ENCODE results near the gene INO80C.

INO80C gene

DNA sequence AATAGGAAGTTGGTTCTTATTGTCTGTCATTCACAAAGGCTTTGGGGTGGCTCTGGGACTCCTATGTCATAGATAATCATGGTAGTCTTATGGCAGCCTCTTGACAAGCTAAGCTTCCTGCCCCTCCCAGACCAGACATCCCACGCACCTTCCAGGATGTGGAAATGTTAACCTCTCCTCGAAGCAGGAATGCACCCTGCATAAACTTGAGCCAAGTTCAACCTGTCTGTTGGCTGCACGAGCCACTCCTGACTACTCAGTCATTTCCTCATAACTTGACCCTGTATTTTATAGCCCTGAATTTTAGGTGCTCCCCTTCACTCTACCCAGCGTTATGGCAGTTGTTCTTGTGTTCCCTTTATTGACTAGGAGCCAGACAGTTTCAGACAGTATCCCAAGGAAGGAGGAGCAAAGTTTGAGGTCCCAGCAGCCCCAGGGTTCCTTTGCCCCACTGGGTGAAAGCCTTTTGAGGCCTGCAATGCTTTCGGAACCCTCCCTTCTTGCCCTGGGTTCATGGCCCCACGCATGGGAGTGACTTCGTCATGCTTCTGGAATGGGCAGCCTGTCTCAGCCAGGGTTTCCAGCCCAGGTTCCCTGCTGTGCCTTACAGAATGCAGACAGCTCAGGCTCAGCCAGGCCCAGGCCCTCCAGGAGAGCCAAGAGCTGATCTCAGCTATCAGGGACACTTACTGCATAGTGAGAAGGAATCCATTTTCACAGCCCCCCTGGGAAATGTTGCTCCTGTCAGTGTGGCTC, 15.6 kb upstream of the INO80C start:
- DNase-seq (ENCODE audit: low spot score): peak; percentile 61

DNA sequence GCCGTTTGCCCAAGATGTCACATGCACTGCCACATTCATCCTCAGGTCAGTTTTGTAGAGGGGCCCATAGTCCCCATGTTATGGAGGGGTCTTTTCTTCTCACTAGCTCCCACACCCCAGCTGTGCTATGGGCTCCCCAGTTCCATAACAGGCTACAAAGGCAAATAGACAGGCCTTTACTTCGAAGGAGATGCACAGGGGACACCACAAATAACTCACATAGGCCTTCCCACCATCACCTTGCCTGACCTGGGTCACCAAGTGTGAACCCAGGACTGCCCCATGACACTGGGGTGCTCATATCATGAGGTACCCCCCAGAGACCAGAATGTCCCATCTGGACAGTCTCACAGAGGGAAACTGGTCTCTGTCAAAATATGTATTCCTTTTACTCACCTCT, 15.0 kb upstream of the INO80C start:
- no peak for DNase-seq (ENCODE audit: low spot score)

DNA sequence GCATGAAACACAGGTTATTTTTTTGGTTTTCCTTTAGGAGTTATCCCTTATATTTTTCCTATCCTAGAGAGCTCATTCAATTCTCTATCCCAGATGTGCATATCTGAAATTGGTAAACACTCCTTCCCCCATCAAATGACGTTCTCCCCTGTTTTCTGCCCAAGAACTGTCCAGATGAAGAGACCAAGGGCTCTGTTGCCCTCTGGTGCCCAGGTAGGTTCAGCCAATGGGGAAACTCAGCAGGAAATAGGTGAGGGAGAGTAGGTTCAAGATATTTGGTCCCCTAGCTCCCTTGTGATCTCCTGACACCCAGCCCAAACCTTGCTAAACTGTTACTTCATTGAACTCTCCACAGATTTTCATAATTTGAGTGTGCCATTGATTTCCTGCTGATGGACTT, 14.1 kb upstream of the INO80C start:
- no peak for DNase-seq (ENCODE audit: low spot score)

DNA sequence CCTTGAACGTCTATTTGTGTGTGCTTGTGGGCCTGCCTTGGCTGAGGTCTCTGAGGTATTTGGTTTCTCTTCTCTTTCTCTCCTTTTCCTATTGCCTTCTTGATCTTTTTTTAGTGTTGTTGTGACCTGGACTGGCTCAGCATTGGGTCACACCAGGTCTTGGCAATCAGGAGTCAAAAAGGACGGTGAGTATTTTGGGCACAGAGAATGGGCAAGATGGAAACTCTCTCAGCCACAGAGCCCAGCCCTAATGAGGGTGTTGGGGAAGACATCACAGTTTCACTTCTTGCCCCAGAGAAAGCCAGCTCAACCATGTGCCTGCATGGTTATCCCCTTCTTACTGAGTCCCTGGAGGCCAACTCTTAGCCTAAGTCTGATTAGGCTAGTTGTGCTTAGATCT, 13.7 kb upstream of the INO80C start:
- DNase-seq (ENCODE audit: low spot score): no peak

DNA sequence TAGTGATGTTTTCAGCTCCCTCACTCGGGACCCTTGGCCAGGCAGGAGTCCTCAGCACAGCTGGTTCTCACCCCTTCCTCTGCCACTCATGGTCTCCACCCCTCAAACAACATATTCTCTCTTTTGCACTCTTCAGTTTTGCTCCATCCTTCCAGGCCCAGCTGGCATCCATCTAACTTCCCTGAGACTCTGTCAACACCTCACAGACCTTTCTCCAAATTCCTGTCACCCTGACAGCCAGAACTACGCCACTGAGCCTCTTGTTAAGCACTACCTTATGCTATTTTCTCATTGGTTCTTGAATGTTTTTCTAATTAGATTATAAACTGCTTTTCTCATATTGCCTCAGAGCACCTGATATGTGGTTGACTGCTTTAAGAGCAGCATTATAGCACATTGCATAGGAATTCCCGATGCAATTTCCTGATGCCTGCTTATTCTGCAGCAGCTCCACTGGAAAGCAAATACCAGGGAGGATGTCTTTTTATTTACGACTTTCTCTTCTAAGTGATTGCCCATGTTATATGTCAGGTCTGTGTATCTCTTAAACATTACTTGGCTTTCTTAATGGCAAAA, 12.4 kb upstream of the INO80C start:
- no peak for DNase-seq (ENCODE audit: low spot score)

DNA sequence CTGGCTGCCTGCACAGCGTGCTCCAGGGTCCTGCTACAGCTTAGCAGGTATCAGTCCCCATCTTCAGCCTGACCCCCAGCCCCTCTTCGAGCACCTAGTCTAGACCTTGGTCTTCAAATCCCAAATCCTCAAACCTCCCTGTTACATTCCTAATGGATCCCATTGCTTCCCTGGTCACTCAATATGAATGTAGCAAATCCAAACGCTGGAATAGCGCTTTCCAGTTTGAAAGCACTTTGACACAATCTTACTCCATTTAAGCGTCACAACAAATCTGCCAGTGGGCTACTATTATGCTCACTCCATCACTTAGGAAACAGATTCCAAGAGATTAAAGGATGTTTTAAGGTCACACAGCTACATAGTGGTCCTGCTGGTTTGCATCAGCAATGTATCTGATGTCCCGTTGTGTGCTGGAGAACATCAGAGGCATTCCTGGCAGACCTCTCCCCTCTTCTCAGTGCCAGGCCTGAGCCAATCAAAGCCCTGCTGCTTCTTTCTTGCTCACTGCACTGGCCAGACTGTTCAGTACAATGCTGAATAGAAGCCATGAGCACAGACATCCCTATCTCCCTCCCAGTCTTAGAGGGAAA, 11.1 kb upstream of the INO80C start:
- no peak for DNase-seq (ENCODE audit: low spot score)

DNA sequence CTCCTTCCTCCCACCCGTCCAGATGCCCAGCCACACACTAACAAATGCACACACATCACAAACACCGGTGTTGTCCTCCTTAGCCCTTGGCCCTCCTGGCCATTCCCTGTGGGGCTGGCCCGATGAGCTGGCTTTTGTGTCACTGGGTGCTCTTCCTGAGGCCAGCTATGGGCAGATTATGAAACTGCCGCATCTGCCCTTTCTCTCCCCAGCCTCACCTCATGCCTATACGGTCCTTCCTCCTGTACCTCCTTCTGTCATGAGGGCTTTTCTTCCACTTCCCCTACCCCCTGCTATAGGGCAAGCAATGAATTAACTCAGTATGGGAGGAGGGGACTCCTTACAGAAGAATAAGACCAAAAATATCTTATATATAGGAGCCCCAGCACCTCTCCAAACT, 10.3 kb upstream of the INO80C start:
- no peak for DNase-seq (ENCODE audit: low spot score)

DNA sequence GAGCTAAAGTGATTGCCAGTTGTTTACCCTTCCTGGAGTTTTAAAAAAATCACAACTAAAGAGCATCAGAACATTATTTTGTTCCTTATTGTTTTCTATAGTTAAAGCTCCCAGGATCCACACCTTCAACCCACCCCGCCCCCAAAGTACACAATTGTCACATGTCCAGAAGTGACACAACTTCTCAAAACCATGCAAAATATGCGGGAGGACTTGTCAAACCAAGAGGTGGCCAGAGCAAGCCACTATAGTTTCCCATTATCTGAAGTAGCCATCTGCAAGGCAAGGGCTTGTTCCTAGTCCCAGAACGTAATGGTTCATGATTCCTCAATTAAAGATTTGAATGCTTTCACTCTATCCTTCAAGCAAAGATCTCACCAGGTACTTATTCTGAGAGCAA, 9.9 kb upstream of the INO80C start:
- DNase-seq (ENCODE audit: low spot score): no peak

DNA sequence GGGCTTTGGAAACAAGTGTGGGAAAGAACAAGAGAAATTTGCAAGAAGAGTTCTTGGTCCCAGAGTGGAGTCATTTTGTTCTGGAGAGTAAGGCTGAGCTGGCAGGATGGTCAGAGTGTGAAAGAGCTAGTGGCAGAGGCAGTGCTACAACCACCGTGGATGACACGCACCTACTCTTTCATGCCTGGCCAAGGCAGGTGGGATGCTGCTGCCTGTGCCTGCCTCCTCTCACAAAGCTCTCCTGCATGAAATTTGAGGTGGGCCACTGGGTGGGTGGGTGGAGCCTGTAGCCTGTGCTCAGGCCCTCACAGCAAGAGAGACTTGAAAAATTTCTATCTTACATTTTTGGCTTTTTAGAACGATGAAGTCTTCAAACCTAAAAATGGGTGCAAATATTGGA, 9.4 kb upstream of the INO80C start:
- DNase-seq (ENCODE audit: low spot score): no peak

DNA sequence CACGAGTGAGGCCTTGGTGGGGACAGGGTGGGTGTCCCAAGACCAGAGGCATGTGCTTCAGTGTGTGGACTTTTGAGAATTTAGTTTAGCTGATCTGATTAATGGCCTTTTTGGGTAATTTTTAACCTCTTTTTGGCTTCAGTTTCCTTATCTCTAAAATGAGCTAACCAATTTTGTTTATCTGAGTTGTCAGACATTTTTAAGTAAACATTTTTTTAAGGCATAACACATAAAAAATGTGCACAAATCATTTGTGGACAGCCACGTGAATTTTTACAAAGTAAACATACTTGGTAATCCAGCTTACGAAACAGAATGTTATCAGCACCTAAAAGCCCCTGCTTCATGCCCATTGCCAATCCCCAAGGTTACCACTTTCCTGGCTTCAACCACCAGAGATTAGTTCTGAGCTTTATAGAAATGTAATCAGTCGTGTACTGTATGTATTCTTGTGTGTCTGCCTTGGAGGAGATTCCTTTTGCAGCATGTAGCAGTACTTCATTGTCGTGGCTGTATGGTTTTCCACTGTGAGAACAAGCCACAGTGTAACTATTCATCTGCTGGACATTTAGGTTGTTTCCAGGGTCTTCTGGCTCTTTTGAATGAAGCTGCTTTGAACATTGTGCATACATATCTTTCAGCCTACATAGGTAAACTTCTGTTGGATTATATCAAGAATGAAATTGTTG, 8.4 kb upstream of the INO80C start:
- no peak for DNase-seq (ENCODE audit: low spot score)

DNA sequence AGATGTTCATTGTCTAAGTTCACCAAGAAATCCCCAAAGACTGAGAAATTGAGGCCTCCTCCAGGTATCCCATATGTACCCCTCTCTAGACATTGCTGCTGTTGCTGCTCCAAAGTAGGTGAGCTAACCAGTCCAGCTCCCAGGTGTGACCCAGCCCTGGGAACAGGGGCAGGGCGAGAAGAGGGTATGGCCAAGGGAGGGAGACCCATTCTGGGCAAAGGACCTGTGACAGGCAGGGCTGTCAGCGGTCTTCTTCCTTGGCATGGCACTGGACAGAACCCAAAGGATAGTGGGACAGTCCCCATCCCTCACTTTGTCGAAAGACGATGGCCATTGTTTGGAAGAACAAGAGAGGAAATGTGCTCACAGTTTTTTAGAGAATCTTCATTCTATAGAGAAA, 7.2 kb upstream of the INO80C start:
- DNase-seq (ENCODE audit: low spot score): no peak

DNA sequence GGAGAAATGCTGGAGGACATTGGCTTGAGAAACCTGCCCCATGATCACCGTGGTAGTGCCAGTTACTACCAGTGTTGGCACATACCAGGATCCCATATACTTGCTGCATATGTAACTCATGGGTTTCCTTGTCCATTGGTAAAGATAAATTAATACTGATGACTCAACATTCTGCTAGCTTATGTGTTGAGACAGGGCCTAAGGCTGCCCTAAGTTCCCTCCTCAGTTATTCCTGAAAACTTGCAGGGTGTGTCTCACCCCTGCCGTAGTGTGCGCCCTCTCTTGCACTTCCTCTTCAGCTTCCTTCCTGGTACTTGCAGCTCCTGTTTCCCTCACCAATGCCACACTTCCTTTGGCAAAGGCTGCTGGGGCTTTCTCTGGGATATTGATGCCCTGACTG, 4.3 kb upstream of the INO80C start:
- no peak for DNase-seq (ENCODE audit: low spot score)

DNA sequence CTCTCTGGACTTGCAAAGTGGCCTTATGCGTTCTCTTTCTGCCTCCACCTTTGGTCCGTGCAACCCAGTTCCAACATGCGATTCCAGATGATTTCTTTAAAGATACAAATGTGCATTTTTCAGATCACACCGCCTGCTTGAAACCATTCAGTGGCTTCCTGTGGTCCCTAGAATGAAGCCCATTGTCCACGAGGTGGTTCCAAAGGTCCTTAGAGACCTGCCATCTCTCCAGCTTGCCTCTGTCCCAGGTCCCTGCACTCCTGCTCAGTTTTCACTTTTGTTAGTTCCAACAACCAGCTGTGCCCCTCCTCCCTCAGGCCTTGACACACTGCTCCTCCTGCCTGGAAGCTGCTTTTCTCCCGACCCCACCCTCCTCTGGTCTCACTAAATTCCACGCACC, 3.6 kb upstream of the INO80C start:
- no peak for DNase-seq (ENCODE audit: low spot score)

DNA sequence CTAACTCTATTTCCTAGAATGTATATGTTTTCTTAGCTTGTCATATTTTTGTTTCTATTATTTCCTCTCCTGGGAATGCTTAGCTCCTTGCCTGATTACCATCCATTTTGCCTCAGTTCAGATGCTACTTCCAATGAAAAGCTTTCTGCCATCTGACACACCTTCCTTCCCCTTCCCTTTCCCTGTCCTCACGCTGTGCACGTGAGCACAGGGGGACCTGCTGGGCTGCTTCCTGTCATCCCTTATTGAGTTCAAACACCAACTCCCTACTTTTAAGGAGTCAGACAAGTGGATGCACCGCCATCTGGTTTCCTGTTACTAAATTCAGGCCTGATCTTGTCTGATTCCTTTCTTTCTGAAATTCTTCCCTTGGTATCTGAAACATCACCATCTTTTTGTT, 2.4 kb upstream of the INO80C start:
- no peak for DNase-seq (ENCODE audit: low spot score)

DNA sequence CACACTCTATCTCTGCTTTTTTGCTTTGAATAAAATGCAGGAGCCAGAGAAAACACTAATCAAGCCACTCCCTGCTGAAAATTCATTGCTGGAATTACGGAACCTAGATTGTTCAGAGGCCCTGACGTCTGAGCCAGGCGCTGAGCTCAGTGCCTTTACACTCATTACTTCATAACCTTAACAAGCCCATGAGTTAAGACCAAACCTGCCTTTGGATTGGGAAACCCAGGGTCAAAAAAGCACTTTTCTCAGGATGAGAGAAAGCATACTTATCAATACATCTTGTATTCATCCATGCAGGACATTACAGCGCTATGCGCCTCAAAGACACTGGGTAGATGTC, 762 bp downstream of the INO80C start:
- peak; percentile 27 for DNase-seq (ENCODE audit: low spot score)

DNA sequence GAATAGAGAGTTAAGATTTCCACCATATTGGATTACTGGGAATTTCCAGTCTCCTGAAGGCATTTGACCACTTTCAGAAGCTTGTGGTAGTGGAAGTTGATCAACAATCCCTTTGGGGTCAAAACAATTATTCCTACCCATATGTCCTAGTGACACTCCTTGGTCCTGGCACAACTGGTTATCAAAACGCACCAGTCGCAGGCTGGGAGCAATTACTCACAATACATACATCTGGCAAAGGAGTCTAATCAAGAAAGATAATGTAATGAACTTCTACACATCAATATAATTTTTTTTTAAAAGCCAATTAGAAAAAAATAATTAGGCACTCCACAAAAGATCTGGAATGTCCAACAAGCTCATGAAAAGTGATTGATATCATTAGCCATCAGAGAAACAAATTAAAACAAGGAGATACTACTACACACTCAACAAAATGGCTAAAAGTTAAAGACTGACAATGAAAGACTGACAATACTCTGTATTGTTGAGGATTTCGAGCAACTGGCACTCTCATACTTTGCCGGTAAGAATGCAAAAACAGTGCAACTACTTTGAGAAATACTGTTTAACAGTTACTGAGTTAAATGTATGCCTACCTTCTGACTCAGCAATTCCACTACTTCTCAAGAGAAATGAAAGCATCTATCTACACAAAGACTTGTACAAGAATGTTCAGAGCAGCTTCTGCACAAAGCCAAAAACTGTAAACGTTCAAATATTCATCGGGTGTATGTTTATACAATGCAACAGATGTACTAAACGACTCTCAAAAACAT, 2.0 kb downstream of the INO80C start:
- DNase-seq (ENCODE audit: low spot score): no peak

DNA sequence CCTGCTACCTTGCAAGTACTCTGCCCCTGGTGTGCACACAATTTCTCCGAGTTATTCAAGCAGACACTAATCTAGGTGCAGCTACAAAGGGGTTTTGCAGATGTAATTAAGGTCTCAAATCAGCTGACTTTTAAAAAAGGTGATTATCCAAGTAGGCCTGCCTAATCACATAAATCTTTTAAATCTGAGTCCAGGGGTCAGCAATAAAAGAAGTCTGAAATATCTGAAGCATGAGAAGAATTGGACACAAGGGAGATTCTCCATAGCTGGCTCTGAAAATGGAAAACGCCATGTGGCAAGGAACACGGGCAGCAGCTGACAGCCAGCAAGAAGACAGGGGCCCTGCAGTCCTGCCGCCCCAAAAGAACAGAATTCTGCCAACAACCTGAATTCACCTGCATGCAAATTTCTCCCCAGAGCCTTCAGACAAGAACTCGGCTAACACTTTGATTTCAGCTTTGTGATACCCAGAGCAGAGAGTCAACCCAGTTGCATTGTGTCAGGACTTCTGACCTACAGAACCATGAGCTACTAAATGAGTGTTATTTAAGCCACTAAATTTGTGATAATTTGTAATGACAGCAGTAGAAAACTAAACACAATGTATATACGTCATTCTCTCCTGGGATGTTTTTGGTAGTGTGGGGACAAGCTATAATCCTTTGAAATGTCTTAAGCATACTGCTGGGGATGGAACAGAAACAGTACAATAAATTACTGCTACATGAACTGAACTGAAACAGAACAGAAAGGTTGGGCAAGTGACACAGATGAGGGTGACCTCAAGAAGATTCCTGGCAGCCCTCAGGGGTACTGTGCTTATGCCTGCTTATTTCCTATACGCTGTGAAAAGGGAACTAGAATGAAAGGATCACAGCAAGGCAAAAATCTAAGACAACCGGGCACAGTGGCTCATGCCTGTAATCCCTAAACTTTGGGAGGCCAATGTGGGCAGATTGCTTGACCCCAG, 3.2 kb downstream of the INO80C start:
- no peak for DNase-seq (ENCODE audit: low spot score)

DNA sequence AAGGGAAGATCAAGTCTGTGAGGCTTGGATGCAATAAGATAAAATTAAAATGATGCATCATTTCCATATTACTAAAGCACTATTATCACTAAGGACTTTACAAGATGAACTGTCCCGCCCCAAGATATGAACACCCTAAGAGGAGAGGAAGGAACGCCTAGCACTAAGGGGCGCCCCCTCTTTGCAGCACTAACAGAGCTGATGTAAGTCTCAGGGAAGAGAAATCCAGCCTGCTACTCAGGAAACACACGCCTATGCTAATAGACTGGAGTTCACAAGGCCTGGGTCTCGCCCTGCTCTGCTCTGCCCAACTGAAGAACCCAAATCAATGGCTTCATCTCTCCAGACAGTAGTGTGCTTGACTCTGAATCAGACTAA, 6.1 kb downstream of the INO80C start:
- DNase-seq (ENCODE audit: low spot score): no peak

DNA sequence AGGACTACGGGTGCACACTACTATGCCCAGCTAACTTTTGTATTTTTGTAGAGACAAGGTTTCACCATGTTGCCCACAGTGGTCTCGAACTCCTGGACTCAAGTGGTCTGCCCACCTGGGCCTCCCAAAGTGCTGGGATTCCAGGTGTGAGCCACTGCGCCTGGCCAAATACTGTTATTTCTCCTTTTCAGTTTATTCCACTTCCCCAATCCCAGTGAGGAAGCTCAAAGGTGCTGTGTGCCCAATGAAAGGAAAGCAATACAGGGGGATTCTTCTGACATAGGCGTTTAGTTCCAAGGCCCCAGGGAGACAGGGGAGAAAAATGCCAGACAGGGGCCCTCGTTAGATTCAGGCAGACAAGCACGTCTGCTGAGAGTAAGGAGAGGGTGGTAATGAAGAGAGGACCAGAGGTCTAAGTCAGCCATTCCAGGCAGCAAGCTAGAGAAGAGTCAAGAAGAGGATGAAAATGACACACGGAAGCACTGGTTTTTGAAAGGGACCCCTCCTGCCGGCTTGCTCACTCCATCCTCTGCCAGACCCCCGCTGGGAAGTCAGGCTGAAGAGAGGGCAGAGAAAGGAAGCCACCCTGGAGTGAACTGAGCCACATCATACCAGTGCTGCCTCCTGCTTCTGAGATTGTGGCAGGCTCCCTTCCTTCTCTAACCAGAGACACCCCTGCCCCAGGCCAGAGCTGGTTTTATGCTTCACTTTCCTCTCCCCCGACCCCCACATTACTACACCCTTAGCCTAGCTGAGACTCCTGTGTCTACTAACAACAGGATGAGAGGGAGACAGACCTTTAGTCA, 6.7 kb downstream of the INO80C start:
- no peak for DNase-seq (ENCODE audit: low spot score)

DNA sequence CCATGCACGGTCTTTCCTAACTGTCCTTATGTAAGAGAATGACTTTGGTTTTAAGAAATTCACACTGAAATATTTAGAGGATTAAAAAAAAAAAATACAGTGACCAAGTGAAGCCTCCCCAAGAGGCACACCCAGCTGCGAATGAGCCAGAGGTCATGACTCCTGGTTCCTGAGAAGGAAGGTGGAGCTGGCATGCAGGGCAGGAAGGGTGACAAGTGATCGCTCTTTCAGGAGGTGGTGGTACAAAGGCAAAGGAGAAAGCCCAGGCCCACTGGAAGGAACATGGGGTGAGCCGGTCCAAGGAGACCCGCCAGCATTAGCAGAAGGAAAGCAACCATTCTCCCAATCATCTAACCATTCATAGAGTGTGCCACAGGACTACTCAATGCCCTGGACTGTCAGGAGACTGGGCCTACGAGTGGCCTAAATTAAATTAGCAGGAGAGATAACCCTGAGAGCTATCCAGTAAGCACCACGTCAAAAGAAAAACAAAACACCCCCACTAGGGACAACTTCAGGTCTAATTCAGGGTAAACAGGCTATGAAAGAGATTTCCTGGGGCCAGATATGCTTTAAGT, 7.8 kb downstream of the INO80C start:
- DNase-seq (ENCODE audit: low spot score): no peak

All from AG08396 (cell line).